ENCODE data around the gene S100A1. TPM values are rescaled to one million over a fixed set of nuclear protein-coding genes. Genes with fewer than 3 reads are reported as not detected.
"Not testable (repeated sequence)": the region's sequence is repeated elsewhere in the genome, so short reads cannot be mapped to it uniquely, and the experiment has no call there.

Gene S100A1
- total RNA-seq, 1 donor from 2014 or later: not detected

- Histone ChIP-seq H3K27ac (peak overlapping the region; percentile 81 to 88), H3K4me3 (peak overlapping the region; percentile 55 to 63), H3K36me3 (peaks cover 20 to 22% of the 10 kb centered on the region in 2 donors)
- H3K4me1 ChIP-seq, H3K27me3 ChIP-seq, H3K9me3 ChIP-seq: not testable (repeated sequence)
- peak in 1 of 3 experiments; percentile 6 for TF ChIP-seq CTCF (IDR thresholded peaks at IDR 0.05)
- peak in 1 of 2 donors; percentile 86 for DNase-seq (ENCODE audit: low spot score in 2 of 2)
- intact Hi-C loops (cut with DNase I): loop anchor here (2.0 to 5.0 kb wide), 2 partner anchors 37 to 291 kb away; partner anchors contain the start of genes CHTOP and SLC39A1
Observed at GRCh38 chr1:153671628-153672353, 43.6 kb downstream of the S100A1 start.

GRCh38 chr1:153673511-153673910 lies 45.3 kb downstream of the S100A1 start:
- peaks cover 4 to 5% of the 10 kb centered on the region in 2 donors for H3K36me3 ChIP-seq
- H3K27ac ChIP-seq: no peak overlapping the region
- TF ChIP-seq CTCF (IDR thresholded peaks at IDR 0.05): no peak
- intact Hi-C loops (cut with DNase I): loop anchor here (5.0 kb wide), 1 partner anchor 289 kb away; the partner anchor contains the start of gene SLC39A1
- no peak overlapping the region for H3K4me3 ChIP-seq
- H3K4me1 ChIP-seq: peaks cover 0 to 11% of the 10 kb centered on the region in 2 donors
- H3K27me3 ChIP-seq: no peaks in the 10 kb centered on the region
- DNase-seq (ENCODE audit: low spot score in 2 of 2): no peak
- no peaks in the 10 kb centered on the region for H3K9me3 ChIP-seq

- peak in 1 of 2 donors; percentile 83 for DNase-seq (ENCODE audit: low spot score in 2 of 2)
- TF ChIP-seq CTCF (IDR thresholded peaks at IDR 0.05): peak; percentile 90 to 94 (median 91)
- Histone ChIP-seq H3K27me3 (no peaks in the 10 kb centered on the region), H3K4me1 (peaks cover 0 to 7% of the 10 kb centered on the region in 2 donors), H3K36me3 (peaks cover 15 to 16% of the 10 kb centered on the region in 2 donors), H3K4me3 (peak overlapping the region; percentile 81 to 92), H3K9me3 (no peaks in the 10 kb centered on the region), H3K27ac (peak overlapping the region; percentile 88 to 96)
- intact Hi-C loops (cut with DNase I): loop anchor here (1.0 to 5.0 kb wide), 3 partner anchors 71 to 309 kb away; partner anchors contain the start of gene RAB13
Observed at GRCh38 chr1:153677718-153678518, 49.7 kb downstream of the S100A1 start.

GRCh38 chr1:153678519-153679336 lies 50.5 kb downstream of the S100A1 start, which contains the start of gene NPR1:
NPR1 (plus strand) TSS chr1:153678688; CDS start chr1:153679109, 421 bp downstream.
- Histone ChIP-seq H3K27ac (peak within 1 kb of the TSS; percentile 88 to 96), H3K36me3 (peaks cover 20 to 24% of the 10 kb centered on the region in 2 donors), H3K4me3 (peak within 1 kb of the TSS; percentile 81 to 92), H3K4me1 (peaks cover 5 to 12% of the 10 kb centered on the region in 2 donors), H3K27me3 (no peaks in the 10 kb centered on the region), H3K9me3 (no peaks in the 10 kb centered on the region)
- no peak for TF ChIP-seq CTCF (IDR thresholded peaks at IDR 0.05)
- peak in 1 of 2 donors; percentile 89 for DNase-seq (ENCODE audit: low spot score in 2 of 2)
- intact Hi-C loops (cut with DNase I): loop anchor here (1.0 to 5.0 kb wide), 2 partner anchors 71 to 309 kb away; partner anchors contain the start of gene RAB13
